Thymus (tissue), 11 donors: ENCODE results near the gene ST3GAL4. TPM values are rescaled to one million over a fixed set of nuclear protein-coding genes. Genes with fewer than 3 reads are reported as not detected.

ENCODE experiments used
- DNase-seq, 9 donors: peaks; one replicate each; pipeline ENCODE4 v3.0.0-alpha.2; 2013; ENCODE audit warnings: low spot score in 9 of 9, low read depth in 6 of 9, missing footprints in 1 of 9
- H3K27ac ChIP-seq, 2 donors: one replicate each; pipeline ENCODE4 v1.5.1; 2013; ENCODE audit warnings: control low read depth in 1 of 2, low read depth in 1 of 2, low read length in 1 of 2, mild to moderate bottlenecking in 1 of 2, moderate library complexity in 1 of 2
- H3K27me3 ChIP-seq, 2 donors: one replicate each; pipeline ENCODE4 v1.5.1; 2013; ENCODE audit warnings: low read length in 1 of 2; ENCODE audit not compliant: control insufficient read depth in 2 of 2, insufficient read depth in 1 of 2
- H3K36me3 ChIP-seq, 2 donors: one replicate each; pipeline ENCODE4 v1.5.1; 2013; ENCODE audit warnings: low read length in 1 of 2, mild to moderate bottlenecking in 1 of 2, moderate library complexity in 1 of 2; ENCODE audit not compliant: control insufficient read depth in 2 of 2, insufficient read depth in 2 of 2
- H3K4me1 ChIP-seq, 2 donors: one replicate each; pipeline ENCODE4 v1.5.1; 2013; ENCODE audit warnings: low read length in 2 of 2; ENCODE audit not compliant: control insufficient read depth in 2 of 2, insufficient read depth in 2 of 2
- H3K4me3 ChIP-seq, 2 donors: one replicate each; pipeline ENCODE4 v1.5.1; 2013; ENCODE audit warnings: low read length in 2 of 2, control low read depth in 1 of 2, mild to moderate bottlenecking in 1 of 2
- H3K9me3 ChIP-seq, 2 donors: one replicate each; pipeline ENCODE4 v1.5.1; 2013; ENCODE audit warnings: low read length in 1 of 2, mild to moderate bottlenecking in 1 of 2; ENCODE audit not compliant: control insufficient read depth in 2 of 2, insufficient read depth in 1 of 2
- WGBS: extraction: QIAGEN DNeasy Blood & Tissue Kit; methylation state at CpG from one replicate; pipeline ENCODE4 v1.1.7; 2013; 5-methylcytosine and 5-hydroxymethylcytosine counted together
- polyA plus RNA-seq: library from polyadenylated mRNA; stranded (reverse); fragments of 200-250 nt; gene quantifications from one replicate; pipeline ENCODE4 v1.2.3, GENCODE V29; 2013
- total RNA-seq: library from RNA; stranded (reverse); fragments of 120-200 nt; gene quantifications from one replicate; pipeline ENCODE4 v1.2.4, GENCODE V29; 2013
- donor health status: healthy.

The ST3GAL4 gene
- total and polyA plus RNA-seq, 2 donors = 5.9 to 6.1 TPM

DNA sequence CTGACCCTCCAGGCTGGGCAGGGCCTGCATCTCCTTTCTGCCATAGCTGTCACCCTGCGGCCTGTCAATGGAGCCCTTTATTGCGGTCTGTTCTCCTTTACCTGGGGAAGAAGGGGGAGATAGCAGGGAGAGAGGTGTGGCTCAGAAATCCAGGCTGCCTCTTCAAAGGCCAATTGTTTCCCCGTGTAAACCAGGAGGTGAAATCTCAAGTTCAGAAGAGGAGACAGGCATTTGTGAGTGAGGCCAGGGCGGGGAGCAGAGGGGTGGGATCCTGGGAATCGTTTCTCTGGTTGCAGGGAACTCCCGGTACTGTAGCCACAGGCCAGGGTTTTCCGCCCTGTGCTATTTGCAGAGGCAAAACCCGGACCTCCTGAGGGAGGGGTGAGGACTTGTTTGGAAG is 42.5 kb upstream of the ST3GAL4 start:
- Histone ChIP-seq H3K27ac (no peak overlapping the region), H3K9me3 (no peaks in the 10 kb centered on the region), H3K27me3 (no peaks in the 10 kb centered on the region), H3K4me3 (no peak overlapping the region), H3K36me3 (peaks cover 5 to 16% of the 10 kb centered on the region in 2 donors), H3K4me1 (peaks cover 6 to 13% of the 10 kb centered on the region in 2 donors)
- no peak for DNase-seq
- WGBS = 94% methylated on average over 8 of the region's 8 CpGs

DNA sequence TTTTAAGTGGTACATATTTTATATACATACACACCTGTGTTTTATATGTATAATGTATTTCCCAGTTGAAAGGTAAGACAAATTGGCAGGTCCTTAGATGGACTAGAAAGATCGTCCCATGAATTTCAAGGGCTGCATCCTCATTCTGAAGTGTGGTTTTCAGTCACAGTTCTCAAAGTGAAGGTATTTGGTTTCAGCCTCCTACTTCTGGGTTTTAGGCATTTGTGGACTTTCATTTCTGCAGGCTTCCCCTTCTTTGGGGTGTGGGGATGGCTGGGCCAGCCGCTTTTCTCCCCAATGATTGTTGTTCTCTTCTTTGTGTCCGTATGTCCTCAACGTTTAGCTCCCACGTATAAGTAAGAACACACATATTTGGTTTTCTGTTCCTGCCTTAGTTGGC is 41.7 kb upstream of the ST3GAL4 start:
- peaks cover 0 to 3% of the 10 kb centered on the region in 2 donors for H3K9me3 ChIP-seq
- H3K36me3 ChIP-seq = peaks cover 0 to 12% of the 10 kb centered on the region in 2 donors
- DNase-seq = no peak
- H3K27ac ChIP-seq = no peak overlapping the region
- no peaks in the 10 kb centered on the region for H3K27me3 ChIP-seq
- H3K4me1 ChIP-seq = peaks cover 15 to 22% of the 10 kb centered on the region in 2 donors
- WGBS = 97% methylated on average over 5 of the region's 5 CpGs
- H3K4me3 ChIP-seq = no peak overlapping the region

DNA sequence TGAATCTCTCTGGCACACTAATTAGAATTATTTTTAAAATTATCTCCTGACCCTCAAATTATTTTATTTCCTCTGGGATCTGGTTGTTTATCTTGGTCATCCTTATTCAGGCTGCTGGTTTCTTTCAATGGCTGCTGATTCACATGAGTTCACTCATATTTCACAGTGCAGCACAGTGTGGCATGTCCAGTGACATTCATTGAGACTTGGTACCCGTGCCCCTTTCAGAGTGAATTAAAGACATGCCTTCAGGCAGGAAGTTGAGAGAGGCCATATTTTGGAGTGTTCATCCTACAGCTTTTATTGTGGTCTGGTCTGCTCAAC is 38.1 kb upstream of the ST3GAL4 start:
- DNase-seq = no peak

DNA sequence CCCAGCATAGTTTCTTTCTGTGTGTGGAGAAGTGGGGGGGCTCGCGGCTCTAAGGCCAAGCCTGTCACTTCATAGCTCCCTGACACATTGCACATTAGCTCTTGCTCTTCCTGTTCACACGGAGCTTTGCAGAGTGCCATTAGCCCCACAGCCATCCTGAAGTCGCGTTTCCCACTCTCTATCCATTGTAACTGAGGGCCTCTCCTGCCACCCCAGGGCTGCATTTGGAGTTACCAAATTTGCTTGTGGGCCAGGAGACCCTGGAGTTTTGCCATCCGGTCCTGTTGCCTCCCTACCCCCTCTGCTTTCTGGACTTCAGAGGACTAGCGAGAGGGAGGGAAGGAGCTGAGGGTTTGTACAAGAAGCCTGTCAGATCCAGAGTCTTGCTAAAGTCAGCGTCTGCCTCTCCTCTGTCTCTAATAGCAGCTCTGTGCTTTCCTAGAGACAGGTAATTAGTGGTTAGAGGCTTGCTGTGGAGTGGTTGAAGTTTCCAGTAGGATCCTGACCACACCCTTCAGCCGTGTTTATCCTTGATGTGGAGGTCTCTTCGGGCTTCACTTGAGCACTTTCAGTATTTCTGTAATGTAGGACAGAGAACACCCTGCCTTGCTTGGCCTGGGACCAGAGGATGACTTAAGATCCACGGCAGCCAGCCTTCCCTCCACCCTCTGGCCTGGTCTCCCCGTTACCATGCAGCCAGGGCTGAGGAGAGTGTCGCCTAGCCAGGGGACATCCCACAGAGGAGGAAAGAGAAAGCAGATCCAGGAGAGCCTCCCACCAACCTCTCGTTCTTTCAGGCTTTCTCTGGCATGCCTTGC is 37.5 kb upstream of the ST3GAL4 start:
- H3K4me3 ChIP-seq = no peak overlapping the region

More for the DNA sequence above, 38.1 kb upstream of the ST3GAL4 start:
- Histone ChIP-seq H3K27me3 (no peaks in the 10 kb centered on the region), H3K4me3 (no peak overlapping the region), H3K36me3 (peaks cover 0 to 5% of the 10 kb centered on the region in 2 donors), H3K4me1 (peaks cover 23 to 39% of the 10 kb centered on the region in 2 donors), H3K27ac (peak overlapping the region; percentile 77 to 91), H3K9me3 (peaks cover 0 to 3% of the 10 kb centered on the region in 2 donors)
- 3% methylated on average over 1 of the region's 1 CpG for WGBS

DNA sequence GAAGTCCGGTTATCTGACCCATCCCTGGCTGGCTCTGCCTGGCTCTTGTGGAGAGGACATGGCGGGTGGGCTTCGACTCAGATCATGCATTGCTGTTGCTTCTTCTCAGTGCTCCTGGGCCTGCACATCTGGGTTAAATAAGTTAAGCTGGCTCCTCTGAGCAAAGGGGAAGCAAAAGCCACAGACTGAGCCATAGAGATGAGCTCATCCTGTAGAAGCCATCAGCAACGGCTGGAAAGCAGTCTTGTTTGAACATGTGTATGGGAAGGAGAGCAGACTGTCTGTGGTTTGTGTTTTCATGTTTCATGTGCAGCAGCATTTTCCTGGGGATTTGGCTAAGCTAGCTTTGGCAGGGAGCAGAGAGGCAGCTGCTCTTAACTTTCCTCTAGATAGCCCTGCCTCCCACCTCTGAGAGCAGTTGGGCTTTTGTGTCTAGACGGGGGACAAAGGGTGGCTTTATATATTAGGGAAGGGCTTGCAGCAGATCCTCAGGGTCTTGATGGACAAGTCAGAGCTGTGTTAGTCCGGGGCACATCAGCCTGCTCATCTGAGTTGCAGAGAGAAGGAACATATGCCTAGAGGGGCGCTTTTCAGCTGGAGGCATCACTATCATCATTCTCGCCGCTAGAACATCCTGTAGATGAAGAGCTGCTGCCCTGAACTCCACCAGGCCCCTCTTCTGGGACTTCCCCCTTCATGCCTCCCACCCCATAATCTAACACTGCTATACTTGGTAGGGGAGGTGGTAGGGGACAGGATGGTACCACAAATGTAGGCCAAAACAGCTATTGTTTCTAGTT is 36.7 kb upstream of the ST3GAL4 start:
- Histone ChIP-seq H3K4me1 (peaks cover 23 to 39% of the 10 kb centered on the region in 2 donors), H3K4me3 (no peak overlapping the region)
- WGBS = 7% methylated on average over 9 of the region's 9 CpGs

More for the DNA sequence above, 37.5 kb upstream of the ST3GAL4 start:
- H3K27me3 ChIP-seq = no peaks in the 10 kb centered on the region
- DNase-seq = peak in 2 of 9 donors; percentile 20 to 54
- peaks cover 0 to 2% of the 10 kb centered on the region in 2 donors for H3K36me3 ChIP-seq
- H3K9me3 ChIP-seq = peaks cover 0 to 3% of the 10 kb centered on the region in 2 donors
- 33% methylated on average over 14 of the region's 14 CpGs for WGBS
- H3K4me1 ChIP-seq = peaks cover 23 to 39% of the 10 kb centered on the region in 2 donors
- H3K27ac ChIP-seq = peak overlapping the region; percentile 81 to 91

DNA sequence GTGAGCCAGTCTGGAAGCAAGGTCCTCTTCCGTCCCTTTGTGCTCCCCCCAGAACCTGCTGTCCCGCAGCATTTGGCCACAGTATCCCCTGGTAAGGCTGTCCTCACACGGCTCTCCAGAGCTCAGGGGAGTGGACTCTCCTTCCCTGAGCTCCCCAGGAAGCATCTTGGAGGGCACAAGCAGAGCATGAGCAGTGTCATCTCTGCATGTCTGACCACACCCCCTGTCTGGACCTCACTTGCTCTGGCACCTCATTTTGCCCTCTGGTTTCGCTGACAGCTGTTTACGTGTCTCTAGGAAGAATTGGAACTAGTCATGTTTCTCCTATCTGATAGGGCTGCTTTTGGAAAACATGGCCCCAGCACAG is 36.1 kb upstream of the ST3GAL4 start:
- WGBS = 72% methylated on average over 5 of the region's 5 CpGs
- peaks cover 23 to 39% of the 10 kb centered on the region in 2 donors for H3K4me1 ChIP-seq
- H3K27me3 ChIP-seq = no peaks in the 10 kb centered on the region
- DNase-seq = no peak
- H3K27ac ChIP-seq = peak overlapping the region; percentile 22 to 91
- H3K4me3 ChIP-seq = no peak overlapping the region
- peaks cover 0 to 3% of the 10 kb centered on the region in 2 donors for H3K9me3 ChIP-seq
- H3K36me3 ChIP-seq = no peaks in the 10 kb centered on the region

More for the DNA sequence above, 36.7 kb upstream of the ST3GAL4 start:
- H3K36me3 ChIP-seq = no peaks in the 10 kb centered on the region
- H3K27ac ChIP-seq = peak overlapping the region; percentile 81 to 91
- H3K9me3 ChIP-seq = peaks cover 0 to 3% of the 10 kb centered on the region in 2 donors
- peak in 6 of 9 donors; percentile 46 to 83 (median 58) for DNase-seq
- H3K27me3 ChIP-seq = no peaks in the 10 kb centered on the region

DNA sequence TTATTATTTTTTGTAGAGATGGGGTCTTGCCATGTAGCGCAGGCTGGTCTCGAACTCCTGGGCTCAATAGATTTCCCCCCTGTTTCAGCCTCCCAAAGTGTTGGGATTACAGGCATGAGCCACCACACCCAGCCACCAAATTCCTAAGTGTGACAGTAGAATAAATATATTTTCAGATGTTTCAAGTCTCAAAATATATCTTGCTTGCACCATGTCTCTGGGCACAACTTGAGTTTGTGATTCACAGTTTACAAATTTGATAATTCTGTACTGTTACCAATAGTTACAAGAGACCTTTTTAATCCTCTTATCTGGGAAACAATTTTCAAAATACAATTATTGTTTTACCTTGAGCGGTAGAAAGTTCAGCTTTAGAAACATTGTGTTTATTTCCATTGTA is 32.5 kb upstream of the ST3GAL4 start:
- Histone ChIP-seq H3K27me3 (no peaks in the 10 kb centered on the region), H3K36me3 (no peaks in the 10 kb centered on the region), H3K4me1 (peaks cover 17 to 36% of the 10 kb centered on the region in 2 donors), H3K27ac (no peak overlapping the region), H3K9me3 (peaks cover 0 to 3% of the 10 kb centered on the region in 2 donors), H3K4me3 (no peak overlapping the region)
- no peak for DNase-seq
- over 99% methylated on average over 3 of the region's 3 CpGs for WGBS

DNA sequence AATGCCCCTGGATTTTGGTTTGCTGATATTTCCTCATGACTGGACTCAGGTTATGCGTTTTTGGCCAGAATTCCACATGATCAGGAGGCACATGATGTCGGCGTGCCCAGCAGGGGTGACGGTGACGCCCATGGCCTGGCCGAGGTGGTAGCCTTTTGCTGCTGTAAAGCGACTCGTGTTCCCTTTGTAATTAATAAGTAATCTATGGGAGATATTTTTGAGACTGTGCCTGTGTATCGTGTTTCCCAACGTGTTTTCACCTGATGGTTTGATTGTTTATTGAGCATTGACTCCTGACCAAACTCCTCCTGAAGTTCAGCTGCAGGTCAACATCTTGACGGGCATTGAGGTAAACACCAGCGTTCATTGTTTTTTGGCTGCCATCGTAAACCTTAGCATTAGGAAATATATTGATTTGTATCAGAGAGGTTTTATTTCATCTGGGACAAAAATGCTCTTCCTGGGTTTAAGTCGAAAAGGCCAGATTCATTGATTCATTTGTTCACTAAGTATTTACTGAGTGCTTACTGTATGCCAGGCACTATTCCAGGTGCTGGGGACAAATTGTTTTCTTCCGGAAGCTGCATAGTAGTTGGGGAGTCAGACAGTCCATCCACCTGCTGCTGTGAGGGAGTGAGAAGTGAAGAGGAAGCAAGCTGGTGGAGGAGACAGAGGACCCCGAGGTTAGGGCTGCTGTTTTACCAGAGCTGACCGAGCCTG is 28.0 kb upstream of the ST3GAL4 start:
- H3K27me3 ChIP-seq = no peaks in the 10 kb centered on the region
- H3K36me3 ChIP-seq = peaks cover under 1 to 13% of the 10 kb centered on the region in 2 donors
- peaks cover 0 to 22% of the 10 kb centered on the region in 2 donors for H3K4me1 ChIP-seq
- no peak for DNase-seq
- H3K27ac ChIP-seq = no peak overlapping the region
- 90% methylated on average over 17 of the region's 17 CpGs for WGBS
- no peak overlapping the region for H3K4me3 ChIP-seq
- H3K9me3 ChIP-seq = no peaks in the 10 kb centered on the region
